Liver (tissue), 3 donors: ENCODE measurements around the gene ZNF862.

Experiments
- EGR1 ChIP-seq, 2 donors: IDR thresholded peaks; 2 replicates each; pipeline ENCODE4 v1.6.1; 2016 to 2018; ENCODE audit warnings: antibody characterized with exemption in 2 of 2, low read depth in 2 of 2
- GABPA ChIP-seq, 2 donors: IDR thresholded peaks in 1 of 2; conservative IDR thresholded peaks in 1 of 2; 2 replicates each; pipeline ENCODE4 v1.6.1; 2016; ENCODE audit warnings: antibody characterized with exemption in 2 of 2, mild to moderate bottlenecking in 1 of 2, moderate library complexity in 1 of 2
- NR2F2 ChIP-seq: IDR thresholded peaks from 2 replicates; pipeline ENCODE4 v1.6.1; 2016; ENCODE audit warnings: antibody characterized with exemption
- SP1 ChIP-seq: IDR thresholded peaks from 2 replicates; pipeline ENCODE4 v1.6.1; 2018; ENCODE audit warnings: antibody characterized with exemption, mild to moderate bottlenecking
- TAF1 ChIP-seq: conservative IDR thresholded peaks from 2 replicates; pipeline ENCODE4 v1.6.1; 2016; ENCODE audit warnings: antibody characterized with exemption, mild to moderate bottlenecking
- YY1 ChIP-seq: IDR thresholded peaks from 2 replicates; pipeline ENCODE4 v1.6.1; 2016; ENCODE audit warnings: antibody characterized with exemption, mild to moderate bottlenecking
- TF ChIP-seq, protein P1 (sequence below): fragments of 150-350 bp; IDR thresholded peaks from 2 replicates; pipeline ENCODE4 v1.5.1; 2017; ENCODE audit warnings: improper control_type of control experiment, low read depth, low read length; ENCODE audit not compliant: missing input control
- TF ChIP-seq, protein P2 (sequence below): IDR thresholded peaks from 2 replicates; pipeline ENCODE4 v1.6.1; 2016; ENCODE audit warnings: antibody characterized with exemption, mild to moderate bottlenecking
- TF ChIP-seq, protein P3 (sequence below): IDR thresholded peaks from 2 replicates; pipeline ENCODE4 v1.6.1; 2016; ENCODE audit warnings: antibody characterized with exemption
- donor health status: healthy.
- donor health status: healthy.

DNA sequence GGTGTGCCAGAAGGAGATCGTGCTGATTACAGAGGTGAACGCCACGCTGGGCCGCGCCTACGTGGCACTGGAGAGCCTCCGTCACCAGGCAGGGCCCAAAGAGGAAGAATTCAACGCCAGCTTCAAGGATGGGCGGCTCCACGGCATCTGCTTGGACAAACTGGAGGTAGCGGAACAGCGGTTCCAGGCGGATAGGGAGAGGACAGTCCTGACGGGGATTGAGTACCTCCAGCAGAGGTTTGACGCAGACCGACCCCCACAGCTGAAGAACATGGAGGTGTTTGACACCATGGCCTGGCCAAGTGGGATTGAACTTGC is 23.5 kb downstream of the ZNF862 start:
- TF ChIP-seq SP1 (no peak), GABPA (IDR thresholded peaks at IDR 0.05 in 1 of 2, conservative IDR thresholded peaks at IDR 0.05 in 1 of 2) (no peak), EGR1 (IDR thresholded peaks at IDR 0.05; ENCODE audit: low read depth in 2 of 2) (no peak), TAF1 (no peak), NR2F2 (no peak), YY1 (no peak)
- TF ChIP-seq, protein P1, sequence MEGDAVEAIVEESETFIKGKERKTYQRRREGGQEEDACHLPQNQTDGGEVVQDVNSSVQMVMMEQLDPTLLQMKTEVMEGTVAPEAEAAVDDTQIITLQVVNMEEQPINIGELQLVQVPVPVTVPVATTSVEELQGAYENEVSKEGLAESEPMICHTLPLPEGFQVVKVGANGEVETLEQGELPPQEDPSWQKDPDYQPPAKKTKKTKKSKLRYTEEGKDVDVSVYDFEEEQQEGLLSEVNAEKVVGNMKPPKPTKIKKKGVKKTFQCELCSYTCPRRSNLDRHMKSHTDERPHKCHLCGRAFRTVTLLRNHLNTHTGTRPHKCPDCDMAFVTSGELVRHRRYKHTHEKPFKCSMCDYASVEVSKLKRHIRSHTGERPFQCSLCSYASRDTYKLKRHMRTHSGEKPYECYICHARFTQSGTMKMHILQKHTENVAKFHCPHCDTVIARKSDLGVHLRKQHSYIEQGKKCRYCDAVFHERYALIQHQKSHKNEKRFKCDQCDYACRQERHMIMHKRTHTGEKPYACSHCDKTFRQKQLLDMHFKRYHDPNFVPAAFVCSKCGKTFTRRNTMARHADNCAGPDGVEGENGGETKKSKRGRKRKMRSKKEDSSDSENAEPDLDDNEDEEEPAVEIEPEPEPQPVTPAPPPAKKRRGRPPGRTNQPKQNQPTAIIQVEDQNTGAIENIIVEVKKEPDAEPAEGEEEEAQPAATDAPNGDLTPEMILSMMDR = no peak
- TF ChIP-seq, protein P2, sequence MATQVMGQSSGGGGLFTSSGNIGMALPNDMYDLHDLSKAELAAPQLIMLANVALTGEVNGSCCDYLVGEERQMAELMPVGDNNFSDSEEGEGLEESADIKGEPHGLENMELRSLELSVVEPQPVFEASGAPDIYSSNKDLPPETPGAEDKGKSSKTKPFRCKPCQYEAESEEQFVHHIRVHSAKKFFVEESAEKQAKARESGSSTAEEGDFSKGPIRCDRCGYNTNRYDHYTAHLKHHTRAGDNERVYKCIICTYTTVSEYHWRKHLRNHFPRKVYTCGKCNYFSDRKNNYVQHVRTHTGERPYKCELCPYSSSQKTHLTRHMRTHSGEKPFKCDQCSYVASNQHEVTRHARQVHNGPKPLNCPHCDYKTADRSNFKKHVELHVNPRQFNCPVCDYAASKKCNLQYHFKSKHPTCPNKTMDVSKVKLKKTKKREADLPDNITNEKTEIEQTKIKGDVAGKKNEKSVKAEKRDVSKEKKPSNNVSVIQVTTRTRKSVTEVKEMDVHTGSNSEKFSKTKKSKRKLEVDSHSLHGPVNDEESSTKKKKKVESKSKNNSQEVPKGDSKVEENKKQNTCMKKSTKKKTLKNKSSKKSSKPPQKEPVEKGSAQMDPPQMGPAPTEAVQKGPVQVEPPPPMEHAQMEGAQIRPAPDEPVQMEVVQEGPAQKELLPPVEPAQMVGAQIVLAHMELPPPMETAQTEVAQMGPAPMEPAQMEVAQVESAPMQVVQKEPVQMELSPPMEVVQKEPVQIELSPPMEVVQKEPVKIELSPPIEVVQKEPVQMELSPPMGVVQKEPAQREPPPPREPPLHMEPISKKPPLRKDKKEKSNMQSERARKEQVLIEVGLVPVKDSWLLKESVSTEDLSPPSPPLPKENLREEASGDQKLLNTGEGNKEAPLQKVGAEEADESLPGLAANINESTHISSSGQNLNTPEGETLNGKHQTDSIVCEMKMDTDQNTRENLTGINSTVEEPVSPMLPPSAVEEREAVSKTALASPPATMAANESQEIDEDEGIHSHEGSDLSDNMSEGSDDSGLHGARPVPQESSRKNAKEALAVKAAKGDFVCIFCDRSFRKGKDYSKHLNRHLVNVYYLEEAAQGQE = no peak
- TF ChIP-seq, protein P3, sequence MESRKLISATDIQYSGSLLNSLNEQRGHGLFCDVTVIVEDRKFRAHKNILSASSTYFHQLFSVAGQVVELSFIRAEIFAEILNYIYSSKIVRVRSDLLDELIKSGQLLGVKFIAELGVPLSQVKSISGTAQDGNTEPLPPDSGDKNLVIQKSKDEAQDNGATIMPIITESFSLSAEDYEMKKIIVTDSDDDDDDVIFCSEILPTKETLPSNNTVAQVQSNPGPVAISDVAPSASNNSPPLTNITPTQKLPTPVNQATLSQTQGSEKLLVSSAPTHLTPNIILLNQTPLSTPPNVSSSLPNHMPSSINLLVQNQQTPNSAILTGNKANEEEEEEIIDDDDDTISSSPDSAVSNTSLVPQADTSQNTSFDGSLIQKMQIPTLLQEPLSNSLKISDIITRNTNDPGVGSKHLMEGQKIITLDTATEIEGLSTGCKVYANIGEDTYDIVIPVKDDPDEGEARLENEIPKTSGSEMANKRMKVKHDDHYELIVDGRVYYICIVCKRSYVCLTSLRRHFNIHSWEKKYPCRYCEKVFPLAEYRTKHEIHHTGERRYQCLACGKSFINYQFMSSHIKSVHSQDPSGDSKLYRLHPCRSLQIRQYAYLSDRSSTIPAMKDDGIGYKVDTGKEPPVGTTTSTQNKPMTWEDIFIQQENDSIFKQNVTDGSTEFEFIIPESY = no peak
